ENCODE results near the gene RIMS4.

The RIMS4 gene

GRCh38 chr20:44742304-44743079 is 67.9 kb downstream of the RIMS4 start:
- TF ChIP-seq CTCF (IDR thresholded peaks at IDR 0.05; ENCODE audit: control insufficient read depth, insufficient read depth, low read depth, low read length, missing control alignments), result no peak
- no peak for DNase-seq (ENCODE audit: low read depth)

GRCh38 chr20:44739942-44740341 is 70.4 kb downstream of the RIMS4 start:
- DNase-seq (ENCODE audit: low read depth), result no peak
- no peak for TF ChIP-seq CTCF (IDR thresholded peaks at IDR 0.05; ENCODE audit: control insufficient read depth, insufficient read depth, low read depth, low read length, missing control alignments)
- H3K4me3 ChIP-seq (ENCODE audit: control insufficient read depth, low read depth, low read length), result no peak overlapping the region

More at GRCh38 chr20:44742304-44743079, 67.9 kb downstream of the RIMS4 start:
- H3K4me3 ChIP-seq (ENCODE audit: control insufficient read depth, low read depth, low read length), result no peak overlapping the region

- H3K4me3 ChIP-seq (ENCODE audit: control insufficient read depth, low read depth, low read length), result no peak overlapping the region
- TF ChIP-seq CTCF (IDR thresholded peaks at IDR 0.05; ENCODE audit: control insufficient read depth, insufficient read depth, low read depth, low read length, missing control alignments), result no peak
- no peak for DNase-seq (ENCODE audit: low read depth)
These were observed 71.4 kb downstream of the RIMS4 start for GRCh38 chr20:44738813-44739477.

GRCh38 chr20:44737116-44737515 is 73.2 kb downstream of the RIMS4 start:
- DNase-seq (ENCODE audit: low read depth), result no peak
- no peak for TF ChIP-seq CTCF (IDR thresholded peaks at IDR 0.05; ENCODE audit: control insufficient read depth, insufficient read depth, low read depth, low read length, missing control alignments)
- no peak overlapping the region for H3K4me3 ChIP-seq (ENCODE audit: control insufficient read depth, low read depth, low read length)

GRCh38 chr20:44736170-44737021 is 74.0 kb downstream of the RIMS4 start:
- H3K4me3 ChIP-seq (ENCODE audit: control insufficient read depth, low read depth, low read length), result no peak overlapping the region
- no peak for TF ChIP-seq CTCF (IDR thresholded peaks at IDR 0.05; ENCODE audit: control insufficient read depth, insufficient read depth, low read depth, low read length, missing control alignments)
- no peak for DNase-seq (ENCODE audit: low read depth)

- no peak overlapping the region for H3K4me3 ChIP-seq (ENCODE audit: control insufficient read depth, low read depth, low read length)
- DNase-seq (ENCODE audit: low read depth), result no peak
- TF ChIP-seq CTCF (IDR thresholded peaks at IDR 0.05; ENCODE audit: control insufficient read depth, insufficient read depth, low read depth, low read length, missing control alignments), result no peak
These were observed 74.6 kb downstream of the RIMS4 start for GRCh38 chr20:44735816-44736169.
